ENCODE data around the gene SUPT4H1. TPM values are rescaled to one million over a fixed set of nuclear protein-coding genes. Genes with fewer than 3 reads are reported as not detected.
A peak's percentile ranks its signal among the peaks of the same experiment; 100 is the strongest.

The SUPT4H1 gene
- total and polyA plus RNA-seq, 2 experiments from 2014 or later: 82.2 to 83.7 TPM

- no peak for DNase-seq (ENCODE audit: low spot score)
- H3K9me2 ChIP-seq (ENCODE audit: insufficient read depth): no peaks in the 10 kb centered on the region
- H3F3A ChIP-seq (replicated peaks; ENCODE audit: low read depth): no peaks in the 10 kb centered on the region
- no peaks in the 10 kb centered on the region for H3K9me3 Mint-ChIP-seq
- no peaks in the 10 kb centered on the region for H3K79me2 ChIP-seq (replicated peaks; ENCODE audit: insufficient read depth)
- no peaks in the 10 kb centered on the region for H4K20me1 ChIP-seq (replicated peaks; ENCODE audit: insufficient read depth)
- no peak overlapping the region for H2AFZ ChIP-seq
- H3K36me3 ChIP-seq (ENCODE audit: insufficient read depth): no peaks in the 10 kb centered on the region
- peaks cover 13% of the 10 kb centered on the region for H3K4me1 ChIP-seq (ENCODE audit: insufficient read depth)
- TF ChIP-seq CREB1 (CRISPR knock-in tag; IDR thresholded peaks at IDR 0.05; ENCODE audit: low read depth): no peak
- TF ChIP-seq JUNB (IDR thresholded peaks at IDR 0.05; ENCODE audit: unreplicated experiment): no peak
- no peak for TF ChIP-seq NANOG (IDR thresholded peaks at IDR 0.05; ENCODE audit: borderline replicate concordance)
- TF ChIP-seq ZNF331 (CRISPR knock-in tag; IDR thresholded peaks at IDR 0.05; ENCODE audit: low read depth): no peak
- TF ChIP-seq REST (IDR thresholded peaks at IDR 0.05; ENCODE audit: unreplicated experiment): no peak
- no peak for TF ChIP-seq ETS1 (IDR thresholded peaks at IDR 0.05)
- TF ChIP-seq EZH2phosphoT487 (IDR thresholded peaks at IDR 0.05; ENCODE audit: unreplicated experiment): no peak
- TF ChIP-seq ZNF114 (CRISPR knock-in tag; IDR thresholded peaks at IDR 0.05): no peak
- TF ChIP-seq EZH2 (IDR thresholded peaks at IDR 0.05; ENCODE audit: low read depth, unreplicated experiment): no peak
- TF ChIP-seq POLR2AphosphoS5 (IDR thresholded peaks at IDR 0.05; ENCODE audit: low read depth): no peak
- peaks cover 28% of the 10 kb centered on the region for H3K4me1 Mint-ChIP-seq
- no peak overlapping the region for H3K27ac ChIP-seq (ENCODE audit: low read depth)
- peaks cover 7% of the 10 kb centered on the region for H3K27me3 Mint-ChIP-seq (ENCODE audit: insufficient read depth, low read depth, poor library complexity)
- H3K4me3 ChIP-seq: no peak overlapping the region
- H3K4me3 Mint-ChIP-seq: no peak overlapping the region
- no peak overlapping the region for H3K27ac Mint-ChIP-seq
- no peaks in the 10 kb centered on the region for H3K36me3 Mint-ChIP-seq (ENCODE audit: low read depth)
- H3K27me3 ChIP-seq (ENCODE audit: insufficient read depth): no peaks in the 10 kb centered on the region
- no peak overlapping the region for H3K4me2 ChIP-seq
- peak; percentile 30 for ATAC-seq
These were observed 48.9 kb downstream of the SUPT4H1 start for GRCh38 chr17:58302919-58303585.

GRCh38 chr17:58302171-58302918, 49.7 kb downstream of the SUPT4H1 start:
- Mint-ChIP-seq H3K4me3 (no peak overlapping the region), H3K9me3 (no peaks in the 10 kb centered on the region)
- TF ChIP-seq REST (IDR thresholded peaks at IDR 0.05; ENCODE audit: unreplicated experiment): no peak

More at GRCh38 chr17:58302171-58302918, 49.7 kb downstream of the SUPT4H1 start:
- Histone ChIP-seq H3K27me3 (ENCODE audit: insufficient read depth) (no peaks in the 10 kb centered on the region), H3K79me2 (replicated peaks; ENCODE audit: insufficient read depth) (no peaks in the 10 kb centered on the region), H3K27ac (ENCODE audit: low read depth) (no peak overlapping the region), H4K20me1 (replicated peaks; ENCODE audit: insufficient read depth) (no peaks in the 10 kb centered on the region), H3K4me3 (no peak overlapping the region), H3K9me2 (ENCODE audit: insufficient read depth) (no peaks in the 10 kb centered on the region), H3F3A (replicated peaks; ENCODE audit: low read depth) (no peaks in the 10 kb centered on the region), H2AFZ (no peak overlapping the region), H3K4me1 (ENCODE audit: insufficient read depth) (peaks cover 13% of the 10 kb centered on the region), H3K4me2 (no peak overlapping the region), H3K36me3 (ENCODE audit: insufficient read depth) (no peaks in the 10 kb centered on the region)
- no peaks in the 10 kb centered on the region for H3K36me3 Mint-ChIP-seq (ENCODE audit: low read depth)
- H3K27me3 Mint-ChIP-seq (ENCODE audit: insufficient read depth, low read depth, poor library complexity): peaks cover 5% of the 10 kb centered on the region
- H3K27ac Mint-ChIP-seq: no peak overlapping the region
- H3K4me1 Mint-ChIP-seq: peaks cover 26% of the 10 kb centered on the region
- ATAC-seq (no peak), DNase-seq (ENCODE audit: low spot score) (no peak)
